Skeletal muscle tissue (tissue), 4 donors: ENCODE measurements around the gene PIK3AP1. TPM values are rescaled to one million over a fixed set of nuclear protein-coding genes. Genes with fewer than 3 reads are reported as not detected.
"Not testable (repeated sequence)": the region's sequence is repeated elsewhere in the genome, so short reads cannot be mapped to it uniquely, and the experiment has no call there.

Experiments
- H3K27ac ChIP-seq: one replicate; pipeline ENCODE4 v1.7.0; 2013; ENCODE audit warnings: mild to moderate bottlenecking, low read depth, low read length, inconsistent platforms
- H3K27me3 ChIP-seq, 3 donors: one replicate each; pipeline ENCODE4 v1.7.0; 2013; ENCODE audit warnings: low read length in 3 of 3; ENCODE audit not compliant: control insufficient read depth in 3 of 3, insufficient read depth in 3 of 3
- H3K36me3 ChIP-seq, 3 donors: one replicate each; pipeline ENCODE4 v1.7.0; 2013; ENCODE audit warnings: low read length in 3 of 3; ENCODE audit not compliant: control insufficient read depth in 3 of 3, insufficient read depth in 3 of 3
- H3K4me1 ChIP-seq, 3 donors: one replicate each; pipeline ENCODE4 v1.7.0; 2013; ENCODE audit warnings: low read length in 3 of 3, mild to moderate bottlenecking in 3 of 3; ENCODE audit not compliant: control insufficient read depth in 3 of 3, insufficient read depth in 3 of 3
- H3K4me3 ChIP-seq, 3 donors: one replicate each; pipeline ENCODE4 v1.7.0; 2013; ENCODE audit warnings: low read length in 3 of 3
- H3K9ac ChIP-seq, 3 donors: one replicate each; pipeline ENCODE4 v1.7.0; 2013; ENCODE audit warnings: low read length in 3 of 3, mild to moderate bottlenecking in 3 of 3, moderate library complexity in 2 of 3, low read depth in 1 of 3
- H3K9me3 ChIP-seq, 3 donors: one replicate each; pipeline ENCODE4 v1.7.0; 2013; ENCODE audit warnings: low read length in 3 of 3; ENCODE audit not compliant: control insufficient read depth in 3 of 3
- total RNA-seq: library from RNA; depleted of rRNA; stranded (reverse); fragments of >200 nt; gene quantifications from one replicate; pipeline ENCODE4 v1.2.3, GENCODE V29; 2014
- donor health status: Osteomylitis.

The PIK3AP1 gene
- total RNA-seq, 1 donor from 2014 or later = 6.3 TPM

GRCh38 chr10:96576277-96576980 is 143.9 kb downstream of the PIK3AP1 start:
- Histone ChIP-seq H3K27ac (no peak overlapping the region), H3K4me3 (no peak overlapping the region), H3K27me3 (no peaks in the 10 kb centered on the region), H3K4me1 (peaks cover 6 to 16% (median 10%) of the 10 kb centered on the region in 3 donors), H3K9ac (no peak overlapping the region), H3K36me3 (peaks cover 0 to 5% (median 2%) of the 10 kb centered on the region in 3 donors), H3K9me3 (no peaks in the 10 kb centered on the region)

DNA sequence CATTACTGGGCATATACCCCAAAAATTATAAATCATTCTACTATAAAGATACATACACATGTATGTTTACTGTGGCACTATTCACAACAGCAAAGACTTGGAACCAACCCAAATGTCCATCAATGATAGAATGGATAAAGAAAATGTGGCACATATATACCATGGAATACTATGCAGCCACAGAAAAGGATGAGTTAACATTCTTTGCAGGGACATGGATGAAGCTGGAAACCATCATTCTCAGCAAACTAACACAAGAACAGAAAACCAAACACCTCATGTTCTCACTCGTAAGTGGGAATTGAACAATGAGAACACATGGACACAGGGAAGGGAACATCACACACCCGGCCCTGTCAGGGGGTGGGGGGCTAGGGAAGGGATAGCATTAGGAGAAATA is 145.8 kb downstream of the PIK3AP1 start:
- H3K9ac ChIP-seq, H3K36me3 ChIP-seq, H3K27ac ChIP-seq, H3K9me3 ChIP-seq, H3K4me3 ChIP-seq, H3K27me3 ChIP-seq: not testable (repeated sequence)
- H3K4me1 ChIP-seq = peaks cover 8 to 12% (median 10%) of the 10 kb centered on the region in 3 donors

- no peak overlapping the region for H3K4me3 ChIP-seq
- H3K27ac ChIP-seq = no peak overlapping the region
- peaks cover 0 to 5% (median 2%) of the 10 kb centered on the region in 3 donors for H3K36me3 ChIP-seq
- no peaks in the 10 kb centered on the region for H3K27me3 ChIP-seq
- no peak overlapping the region for H3K9ac ChIP-seq
- peaks cover 2 to 7% (median 4%) of the 10 kb centered on the region in 3 donors for H3K4me1 ChIP-seq
- H3K9me3 ChIP-seq = no peaks in the 10 kb centered on the region
Observed at GRCh38 chr10:96573036-96573435, 147.3 kb downstream of the PIK3AP1 start.

GRCh38 chr10:96570983-96571964 is 149.0 kb downstream of the PIK3AP1 start:
- Histone ChIP-seq H3K27ac (no peak overlapping the region), H3K27me3 (no peaks in the 10 kb centered on the region), H3K9ac (no peak overlapping the region), H3K4me3 (no peak overlapping the region), H3K9me3 (no peaks in the 10 kb centered on the region), H3K36me3 (peaks cover 0 to 4% (median under 1%) of the 10 kb centered on the region in 3 donors), H3K4me1 (peaks cover 2 to 7% (median 4%) of the 10 kb centered on the region in 3 donors)

- Histone ChIP-seq H3K36me3 (no peaks in the 10 kb centered on the region), H3K4me1 (peaks cover 2 to 7% (median 4%) of the 10 kb centered on the region in 3 donors)
Observed at GRCh38 chr10:96570511-96570910, 149.8 kb downstream of the PIK3AP1 start.

DNA sequence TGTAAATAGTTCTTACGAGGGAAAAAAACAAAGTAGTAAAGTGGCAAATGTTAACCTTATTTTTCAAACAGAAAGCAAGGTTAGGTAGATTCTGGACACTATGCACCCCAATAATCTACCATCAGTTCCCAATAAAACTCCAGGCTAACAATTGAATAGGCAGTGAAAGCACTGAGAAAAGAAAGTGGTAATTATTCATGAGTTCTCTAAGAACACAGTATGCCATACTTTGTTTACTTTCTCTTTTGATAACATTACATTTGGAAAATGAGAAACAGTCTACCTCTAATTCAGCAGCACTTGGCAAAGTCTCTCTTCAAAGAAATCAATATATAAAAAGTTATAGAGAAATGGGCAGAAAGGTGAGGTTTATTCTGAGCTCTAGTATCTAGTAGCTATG is 151.9 kb downstream of the PIK3AP1 start:
- Histone ChIP-seq H3K27me3 (no peaks in the 10 kb centered on the region), H3K9ac (no peak overlapping the region), H3K4me3 (no peak overlapping the region), H3K9me3 (no peaks in the 10 kb centered on the region), H3K27ac (no peak overlapping the region), H3K36me3 (peaks cover 0 to 3% (median 0%) of the 10 kb centered on the region in 3 donors), H3K4me1 (peaks cover 2 to 7% (median 4%) of the 10 kb centered on the region in 3 donors)

More at GRCh38 chr10:96570511-96570910, 149.8 kb downstream of the PIK3AP1 start:
- no peak overlapping the region for H3K9ac ChIP-seq
- no peak overlapping the region for H3K27ac ChIP-seq
- no peaks in the 10 kb centered on the region for H3K9me3 ChIP-seq
- no peaks in the 10 kb centered on the region for H3K27me3 ChIP-seq
- H3K4me3 ChIP-seq = no peak overlapping the region

DNA sequence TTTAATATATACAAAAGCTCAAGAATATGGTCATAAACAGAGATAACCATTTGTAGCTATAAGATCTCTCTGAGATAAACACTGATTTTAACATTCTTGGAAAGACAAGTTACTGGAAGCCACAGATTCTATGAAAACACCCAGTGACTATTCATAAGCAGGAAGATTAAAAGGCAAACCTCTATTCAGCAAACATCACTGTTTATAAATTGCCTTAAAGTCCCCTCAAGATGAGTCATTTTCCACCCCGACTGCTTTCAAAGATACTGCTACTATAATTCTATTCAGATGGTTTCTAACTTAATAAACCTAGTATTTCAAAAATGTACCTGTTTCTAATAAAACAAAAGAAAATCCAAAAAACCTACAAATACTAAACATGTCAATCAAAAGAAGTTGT is 154.5 kb downstream of the PIK3AP1 start:
- Histone ChIP-seq H3K9ac (no peak overlapping the region), H3K27ac (no peak overlapping the region), H3K27me3 (no peaks in the 10 kb centered on the region), H3K4me3 (no peak overlapping the region), H3K36me3 (peaks cover 0 to 11% (median 6%) of the 10 kb centered on the region in 3 donors), H3K4me1 (no peaks in the 10 kb centered on the region), H3K9me3 (no peaks in the 10 kb centered on the region)

- Histone ChIP-seq H3K36me3 (peaks cover 8 to 35% (median 25%) of the 10 kb centered on the region in 3 donors), H3K9ac (peak overlapping the region in 1 of 3 donors; percentile 11)
Observed at GRCh38 chr10:96560966-96561887, 159.1 kb downstream of the PIK3AP1 start.

DNA sequence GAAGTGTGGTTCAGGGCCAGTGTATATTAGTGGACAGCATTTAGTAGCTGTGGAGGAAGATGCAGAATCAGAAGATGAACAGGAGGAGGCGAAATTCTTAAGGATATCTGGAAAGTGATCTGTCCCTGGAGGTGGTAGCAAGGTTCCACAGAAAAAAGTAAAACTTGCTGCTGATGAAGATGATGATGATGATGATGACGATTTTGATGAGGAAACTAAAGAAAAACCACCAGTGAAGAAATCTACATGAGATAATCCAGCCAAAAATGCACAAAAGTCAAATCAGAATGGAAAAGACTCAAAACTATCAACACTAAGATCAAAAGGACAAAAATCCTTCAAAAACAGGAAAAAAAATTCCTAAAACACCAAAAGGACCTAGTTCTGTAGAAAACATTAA is 159.8 kb downstream of the PIK3AP1 start:
- H3K9me3 ChIP-seq = no peaks in the 10 kb centered on the region
- no peak overlapping the region for H3K9ac ChIP-seq
- H3K36me3 ChIP-seq = peaks cover 8 to 35% (median 25%) of the 10 kb centered on the region in 3 donors
- H3K4me1 ChIP-seq = no peaks in the 10 kb centered on the region
- H3K4me3 ChIP-seq = no peak overlapping the region
- H3K27ac ChIP-seq = no peak overlapping the region
- no peaks in the 10 kb centered on the region for H3K27me3 ChIP-seq

More at GRCh38 chr10:96560966-96561887, 159.1 kb downstream of the PIK3AP1 start:
- Histone ChIP-seq H3K27me3 (no peaks in the 10 kb centered on the region), H3K4me1 (no peaks in the 10 kb centered on the region), H3K9me3 (no peaks in the 10 kb centered on the region), H3K27ac (no peak overlapping the region), H3K4me3 (no peak overlapping the region)
